Kidney epithelial cell (primary cell): Measurements from ENCODE around the gene CRB1. TPM values are rescaled to one million over a fixed set of nuclear protein-coding genes. Genes with fewer than 3 reads are reported as not detected.

Source experiments
- DNase-seq: peaks from one replicate; pipeline ENCODE4 v3.0.0-alpha.2; 2010; ENCODE audit warnings: low read depth
- H3K27me3 ChIP-seq: 2 replicates; pipeline ENCODE4 v1.6.0; 2011; ENCODE audit warnings: low read length; ENCODE audit not compliant: control insufficient read depth, insufficient read depth
- H3K36me3 ChIP-seq: 2 replicates; pipeline ENCODE4 v1.5.1; 2011; ENCODE audit warnings: low read length; ENCODE audit not compliant: control insufficient read depth, insufficient read depth
- H3K4me3 ChIP-seq: 2 replicates; pipeline ENCODE4 v1.5.1; 2011; ENCODE audit warnings: low read depth, mild to moderate bottlenecking, control low read depth, low read length
- CTCF ChIP-seq: IDR thresholded peaks from 2 replicates; pipeline ENCODE4 v1.5.1; 2011; ENCODE audit warnings: mild to moderate bottlenecking, moderate library complexity, low read length, control low read depth, inconsistent platforms; ENCODE audit not compliant: insufficient read depth, poor library complexity, severe bottlenecking
- total RNA-seq: library from RNA; depleted of rRNA; stranded (reverse); fragments of >200 nt; gene quantifications from 2 replicates; pipeline ENCODE4 v1.2.3, GENCODE V29; 2015

The CRB1 gene
- total RNA-seq, 1 donor from 2014 or later = 0.33 TPM

GRCh38 chr1:197468543-197469175 lies 200.6 kb downstream of the CRB1 start:
- H3K4me3 ChIP-seq = no peak overlapping the region
- DNase-seq = no peak
- no peaks in the 10 kb centered on the region for H3K36me3 ChIP-seq
- TF ChIP-seq CTCF = no peak
- H3K27me3 ChIP-seq = no peaks in the 10 kb centered on the region

- no peaks in the 10 kb centered on the region for H3K36me3 ChIP-seq
- no peaks in the 10 kb centered on the region for H3K27me3 ChIP-seq
- no peak for DNase-seq
- H3K4me3 ChIP-seq = no peak overlapping the region
- TF ChIP-seq CTCF = no peak
Observed at GRCh38 chr1:197469620-197470210, 201.7 kb downstream of the CRB1 start.

- no peak for TF ChIP-seq CTCF
- DNase-seq = no peak
- H3K4me3 ChIP-seq = no peak overlapping the region
- H3K36me3 ChIP-seq = no peaks in the 10 kb centered on the region
- no peaks in the 10 kb centered on the region for H3K27me3 ChIP-seq
Observed at GRCh38 chr1:197470330-197470729, 202.3 kb downstream of the CRB1 start.

- no peaks in the 10 kb centered on the region for H3K36me3 ChIP-seq
- H3K27me3 ChIP-seq = no peaks in the 10 kb centered on the region
- H3K4me3 ChIP-seq = no peak overlapping the region
- DNase-seq = no peak
- TF ChIP-seq CTCF = no peak
Observed at GRCh38 chr1:197471248-197471985, 203.4 kb downstream of the CRB1 start.

GRCh38 chr1:197472141-197472540 lies 204.1 kb downstream of the CRB1 start:
- no peak for TF ChIP-seq CTCF
- DNase-seq = no peak
- Histone ChIP-seq H3K36me3 (no peaks in the 10 kb centered on the region), H3K4me3 (no peak overlapping the region), H3K27me3 (no peaks in the 10 kb centered on the region)
